ENCODE results near the gene SORL1.

- no peak for TF ChIP-seq TAF1 (IDR thresholded peaks at IDR 0.05; ENCODE audit: low read depth, low read length)
- TF ChIP-seq POLR2A (IDR thresholded peaks at IDR 0.05; ENCODE audit: control extremely low read depth in 1 of 2, low read depth in 2 of 2, low read length in 2 of 2), result no peak
- no peak for TF ChIP-seq RAD21 (IDR thresholded peaks at IDR 0.05 in 1 of 2, conservative IDR thresholded peaks at IDR 0.05 in 1 of 2; ENCODE audit: low read depth in 2 of 2, low read length in 2 of 2)
- TF ChIP-seq MAX (IDR thresholded peaks at IDR 0.05), result no peak
These were observed 15.9 kb downstream of the SORL1 start for GRCh38 chr11:121467965-121468364.

All from H1 (cell line).